HEK293T (cell line): ENCODE data around the gene PAX8.
"Not testable (repeated sequence)": the region's sequence is repeated elsewhere in the genome, so short reads cannot be mapped to it uniquely, and the experiment has no call there.

ENCODE experiments used
- CTCF ChIA-PET: fragments of 350-600 bp; formaldehyde crosslinking; extraction: SDS; loops from one replicate; lab custom pipeline; 2021; ENCODE audit warnings: antibody characterized with exemption, inconsistent platforms; lab: Yijun Ruan, JAX
- POLR2A ChIA-PET: fragments of 350-600 bp; formaldehyde crosslinking; extraction: SDS; loops from one replicate; lab custom pipeline; 2020; ENCODE audit warnings: antibody characterized with exemption, inconsistent platforms; lab: Yijun Ruan, JAX
- DNase-seq: peaks from one replicate; pipeline ENCODE4 v3.0.0; 2012; ENCODE audit warnings: mixed read lengths; ENCODE audit errors: extremely low spot score
- ARNT ChIP-seq: fragments of 450-650 bp; IDR thresholded peaks from 2 replicates; pipeline ENCODE4 v1.6.1; 2017; ENCODE audit warnings: mild to moderate bottlenecking
- BHLHE40 ChIP-seq: fragments of 450-650 bp; IDR thresholded peaks from 2 replicates; pipeline ENCODE4 v1.6.1; 2016; ENCODE audit warnings: mild to moderate bottlenecking, moderate library complexity, borderline replicate concordance
- CTBP1 ChIP-seq: fragments of 450-650 bp; IDR thresholded peaks from 2 replicates; pipeline ENCODE4 v1.6.1; 2016; ENCODE audit warnings: borderline replicate concordance
- ELF4 ChIP-seq: fragments of 450-650 bp; IDR thresholded peaks from 2 replicates; pipeline ENCODE4 v1.6.1; 2017; ENCODE audit warnings: antibody characterized with exemption
- FOXA1 ChIP-seq: fragments of 450-650 bp; IDR thresholded peaks from 2 replicates; pipeline ENCODE4 v1.6.1; 2016; ENCODE audit warnings: mild to moderate bottlenecking
- FOXK2 ChIP-seq: fragments of 450-650 bp; IDR thresholded peaks from 2 replicates; pipeline ENCODE4 v1.6.1; 2016; ENCODE audit warnings: mild to moderate bottlenecking
- FOXM1 ChIP-seq: fragments of 450-650 bp; IDR thresholded peaks from 2 replicates; pipeline ENCODE4 v1.6.1; 2017; ENCODE audit warnings: mild to moderate bottlenecking, borderline replicate concordance
- HDGF ChIP-seq: fragments of 450-650 bp; IDR thresholded peaks from 2 replicates; pipeline ENCODE4 v1.6.1; 2017; ENCODE audit warnings: antibody characterized with exemption, borderline replicate concordance
- L3MBTL2 ChIP-seq: fragments of 450-650 bp; conservative IDR thresholded peaks from 2 replicates; pipeline ENCODE4 v1.6.1; 2016; ENCODE audit warnings: mild to moderate bottlenecking
- LEF1 ChIP-seq: fragments of 450-650 bp; IDR thresholded peaks from 2 replicates; pipeline ENCODE4 v1.6.1; 2017; ENCODE audit warnings: mild to moderate bottlenecking, borderline replicate concordance
- NFRKB ChIP-seq: fragments of 450-650 bp; IDR thresholded peaks from 2 replicates; pipeline ENCODE4 v1.6.1; 2016; ENCODE audit warnings: mild to moderate bottlenecking, moderate library complexity
- SP1 ChIP-seq: fragments of 450-650 bp; IDR thresholded peaks from 2 replicates; pipeline ENCODE4 v1.6.1; 2017
- SUZ12 ChIP-seq: fragments of 450-650 bp; IDR thresholded peaks from 2 replicates; pipeline ENCODE4 v1.6.1; 2016; ENCODE audit warnings: mild to moderate bottlenecking
- TARDBP ChIP-seq: fragments of 450-650 bp; IDR thresholded peaks from 2 replicates; pipeline ENCODE4 v1.6.1; 2016
- ZNF384 ChIP-seq: fragments of 450-650 bp; IDR thresholded peaks from 2 replicates; pipeline ENCODE4 v1.6.1; 2016
- TF ChIP-seq, protein P1 (sequence below): fragments of 450-650 bp; IDR thresholded peaks from 2 replicates; pipeline ENCODE4 v1.6.1; 2016

PAX8 gene

DNA sequence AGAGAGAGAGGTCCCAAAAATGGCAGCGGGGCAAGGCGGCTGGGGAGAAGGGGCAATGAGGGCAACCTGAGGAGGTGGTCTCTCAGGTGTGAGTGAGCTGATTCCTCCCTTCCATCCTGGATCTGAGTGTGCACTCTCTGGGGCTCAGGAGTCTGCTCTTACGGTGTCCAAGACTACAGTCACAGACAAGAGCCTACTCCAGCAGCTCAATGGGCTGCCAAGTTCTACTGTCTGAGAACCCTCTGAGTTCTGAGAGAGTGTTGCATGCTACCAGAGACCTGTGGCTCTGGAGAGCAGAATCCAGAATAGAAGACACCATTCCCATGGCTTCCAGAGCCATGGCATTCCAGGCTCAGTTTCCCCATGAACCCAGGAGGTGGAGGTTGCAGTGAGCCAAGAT lies 7.1 kb upstream of the PAX8 start:
- ChIA-PET CTCF (interaction anchor here (0.7 kb wide), 1 partner anchor 75 kb away, joined by 5 read pairs; no protein-coding TSS in a partner anchor), POLR2A (no interaction called here)
- TF ChIP-seq, protein P1, sequence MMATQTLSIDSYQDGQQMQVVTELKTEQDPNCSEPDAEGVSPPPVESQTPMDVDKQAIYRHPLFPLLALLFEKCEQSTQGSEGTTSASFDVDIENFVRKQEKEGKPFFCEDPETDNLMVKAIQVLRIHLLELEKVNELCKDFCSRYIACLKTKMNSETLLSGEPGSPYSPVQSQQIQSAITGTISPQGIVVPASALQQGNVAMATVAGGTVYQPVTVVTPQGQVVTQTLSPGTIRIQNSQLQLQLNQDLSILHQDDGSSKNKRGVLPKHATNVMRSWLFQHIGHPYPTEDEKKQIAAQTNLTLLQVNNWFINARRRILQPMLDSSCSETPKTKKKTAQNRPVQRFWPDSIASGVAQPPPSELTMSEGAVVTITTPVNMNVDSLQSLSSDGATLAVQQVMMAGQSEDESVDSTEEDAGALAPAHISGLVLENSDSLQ: no peak
- TF ChIP-seq NFRKB (no peak), ARNT (no peak), LEF1 (no peak), ZNF384 (no peak), TARDBP (no peak), HDGF (no peak), SUZ12 (no peak), BHLHE40 (no peak), FOXA1 (no peak), L3MBTL2 (no peak), FOXM1 (no peak), SP1 (no peak), CTBP1 (no peak), ELF4 (no peak), FOXK2 (no peak)
- no peak for DNase-seq

- POLR2A ChIA-PET, CTCF ChIA-PET, DNase-seq: not testable (repeated sequence)
Observed at GRCh38 chr2:113284999-113285398, 6.3 kb upstream of the PAX8 start.

- ChIA-PET CTCF (no interaction called here), POLR2A (no interaction called here)
- no peak for DNase-seq
- no peak for TF ChIP-seq SP1
- TF ChIP-seq ZNF384: no peak
- no peak for TF ChIP-seq NFRKB
- TF ChIP-seq ELF4: no peak
- no peak for TF ChIP-seq LEF1
- no peak for TF ChIP-seq CTBP1
- TF ChIP-seq, protein P1: no peak
- TF ChIP-seq ARNT: no peak
- no peak for TF ChIP-seq L3MBTL2
- TF ChIP-seq SUZ12: no peak
- no peak for TF ChIP-seq BHLHE40
- no peak for TF ChIP-seq FOXM1
- TF ChIP-seq TARDBP: no peak
- TF ChIP-seq FOXK2: no peak
- TF ChIP-seq FOXA1: no peak
- TF ChIP-seq HDGF: no peak
Observed at GRCh38 chr2:113284476-113284875, 5.8 kb upstream of the PAX8 start.

DNA sequence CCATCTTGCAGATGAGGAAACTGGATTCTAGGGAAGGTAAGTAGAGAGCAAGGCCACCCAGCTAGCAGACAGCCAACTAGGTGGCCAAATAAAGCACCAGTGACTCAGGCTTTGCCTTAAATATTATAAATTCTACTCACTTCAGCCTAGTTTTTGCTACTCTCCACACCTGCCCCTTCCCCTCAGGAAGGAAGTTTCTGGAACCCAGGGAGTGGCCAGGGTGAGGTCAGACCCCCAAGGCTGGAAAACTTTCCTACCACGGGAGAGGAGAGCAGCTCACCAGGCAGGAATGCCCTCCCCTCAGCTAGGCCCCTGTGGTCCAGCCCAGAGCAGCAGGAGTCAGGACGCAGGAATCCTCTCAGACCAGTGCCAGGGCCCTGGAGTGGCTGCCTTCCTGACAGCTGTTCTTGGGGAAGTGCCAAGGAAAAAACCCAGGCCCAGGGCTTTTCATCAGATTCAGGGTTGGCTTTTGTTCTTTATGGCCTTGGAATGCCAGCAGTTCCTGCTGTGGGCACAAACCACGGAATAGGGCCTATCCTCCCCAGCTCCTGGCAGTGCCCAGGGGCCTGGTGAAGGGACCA lies 5.1 kb upstream of the PAX8 start:
- TF ChIP-seq SUZ12 (no peak), FOXA1 (no peak), NFRKB (no peak), CTBP1 (no peak), FOXM1 (no peak), BHLHE40 (no peak), L3MBTL2 (no peak), ELF4 (no peak), TARDBP (no peak), ARNT (no peak), HDGF (no peak), ZNF384 (no peak), LEF1 (no peak), SP1 (no peak), FOXK2 (no peak)
- TF ChIP-seq, protein P1: no peak
- DNase-seq: no peak
- ChIA-PET POLR2A (no interaction called here), CTCF (interaction anchor here (0.6 to 0.9 kb wide), 3 partner anchors 11 to 84 kb away, joined by 3 to 4 read pairs (median 3); no protein-coding TSS in a partner anchor)

DNA sequence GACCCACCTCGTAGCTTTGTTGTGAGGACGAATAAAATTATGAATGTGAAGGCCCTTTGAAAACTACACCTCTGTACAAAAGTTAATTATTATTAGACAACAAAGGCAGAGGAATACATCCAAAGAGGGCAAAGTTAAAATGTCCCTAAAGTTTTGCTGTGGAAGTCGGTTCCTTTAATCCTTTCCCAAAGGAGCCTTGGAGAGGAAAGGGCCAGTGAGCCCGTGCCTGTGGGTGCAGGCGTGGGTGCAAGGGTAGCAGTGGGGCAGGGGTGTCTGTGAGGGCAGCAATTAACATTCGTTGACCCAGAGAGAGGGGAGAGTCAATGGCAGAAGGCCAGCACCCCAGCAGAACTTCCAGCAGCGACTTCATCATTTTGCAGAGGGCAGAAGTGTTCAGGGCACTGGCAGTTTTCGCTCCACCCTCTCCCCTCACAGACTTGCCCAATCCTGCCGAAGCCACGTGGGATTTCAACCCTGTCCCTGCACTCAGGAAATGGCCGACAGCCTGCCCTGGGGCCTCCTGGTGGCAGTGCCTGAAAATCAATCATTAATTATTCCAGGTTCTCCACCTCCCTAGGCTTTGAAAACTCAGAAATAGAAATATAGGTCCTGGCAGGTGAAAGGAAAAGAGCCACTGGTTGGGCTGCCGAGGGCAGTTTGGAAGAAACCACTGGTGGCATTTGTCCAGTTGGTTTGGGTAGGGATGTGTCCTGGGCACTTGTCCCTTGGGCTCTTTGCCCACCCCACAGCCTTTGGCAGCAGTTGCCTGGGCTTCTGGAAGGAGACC lies 4.2 kb upstream of the PAX8 start:
- peak; percentile 24 for DNase-seq
- ChIA-PET POLR2A (no interaction called here), CTCF (interaction anchor here (0.6 to 0.9 kb wide), 4 partner anchors 10 to 84 kb away, joined by 3 to 4 read pairs (median 3); no protein-coding TSS in a partner anchor)
- no peak for TF ChIP-seq ELF4
- TF ChIP-seq CTBP1: no peak
- no peak for TF ChIP-seq BHLHE40
- no peak for TF ChIP-seq HDGF
- TF ChIP-seq SP1: no peak
- TF ChIP-seq NFRKB: no peak
- no peak for TF ChIP-seq FOXK2
- TF ChIP-seq FOXA1: no peak
- TF ChIP-seq, protein P1: no peak
- TF ChIP-seq LEF1: no peak
- no peak for TF ChIP-seq SUZ12
- TF ChIP-seq L3MBTL2: no peak
- no peak for TF ChIP-seq TARDBP
- no peak for TF ChIP-seq ARNT
- TF ChIP-seq ZNF384: no peak
